HG03442 (cell line): ENCODE results near the gene CENPO.

ENCODE experiments used
- ATAC-seq: cut with Tn5 transposase; IDR thresholded peaks from one replicate; pipeline ENCODE4 v1.9.1; 2021; ENCODE audit warnings: mild to moderate bottlenecking, moderate library complexity; ENCODE audit not compliant: unreplicated experiment

The CENPO gene, protein sequence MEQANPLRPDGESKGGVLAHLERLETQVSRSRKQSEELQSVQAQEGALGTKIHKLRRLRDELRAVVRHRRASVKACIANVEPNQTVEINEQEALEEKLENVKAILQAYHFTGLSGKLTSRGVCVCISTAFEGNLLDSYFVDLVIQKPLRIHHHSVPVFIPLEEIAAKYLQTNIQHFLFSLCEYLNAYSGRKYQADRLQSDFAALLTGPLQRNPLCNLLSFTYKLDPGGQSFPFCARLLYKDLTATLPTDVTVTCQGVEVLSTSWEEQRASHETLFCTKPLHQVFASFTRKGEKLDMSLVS

GRCh38 chr2:24792874-24793760, at the start of gene CENPO, which contains the start of gene PTRHD1:
Gene CENPO, plus strand, starts transcription at chr2:24793425. Its CDS starts 495 bp downstream, at chr2:24793920.
Gene PTRHD1, minus strand, starts transcription at chr2:24793391. Its CDS starts 14 bp downstream, at chr2:24793377.
- peak; percentile 89 for ATAC-seq

GRCh38 chr2:24743924-24744323, 49.3 kb upstream of the CENPO start:
- no peak for ATAC-seq

GRCh38 chr2:24744356-24744755, 48.9 kb upstream of the CENPO start:
- ATAC-seq, result no peak

- ATAC-seq, result no peak
Observed at GRCh38 chr2:24745825-24746224, 47.4 kb upstream of the CENPO start.

DNA sequence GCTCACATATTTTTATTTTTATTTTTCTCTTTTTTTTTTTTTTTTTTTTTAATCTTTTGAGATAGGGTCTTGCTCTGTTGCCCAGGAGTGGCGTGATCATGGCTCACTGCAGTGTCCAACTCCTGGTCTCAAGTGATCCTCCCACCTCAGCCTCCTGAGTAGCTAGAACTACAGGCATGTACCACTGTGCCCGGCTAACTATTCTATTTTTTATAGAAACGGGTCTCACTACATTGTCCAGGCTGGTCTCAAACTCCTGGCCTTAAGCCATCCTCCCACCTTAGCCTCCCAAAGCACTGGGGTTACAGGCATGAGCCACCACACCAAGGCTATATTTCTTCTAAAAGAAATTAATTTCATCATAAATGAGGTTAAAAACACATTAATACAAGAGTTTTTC, 45.9 kb upstream of the CENPO start:
- ATAC-seq, result no peak

- ATAC-seq, result no peak
Observed at GRCh38 chr2:24749069-24749691, 44.0 kb upstream of the CENPO start.

- no peak for ATAC-seq
Observed at GRCh38 chr2:24754985-24755705, 38.1 kb upstream of the CENPO start.

GRCh38 chr2:24756789-24757188, 36.4 kb upstream of the CENPO start:
- ATAC-seq, result no peak

DNA sequence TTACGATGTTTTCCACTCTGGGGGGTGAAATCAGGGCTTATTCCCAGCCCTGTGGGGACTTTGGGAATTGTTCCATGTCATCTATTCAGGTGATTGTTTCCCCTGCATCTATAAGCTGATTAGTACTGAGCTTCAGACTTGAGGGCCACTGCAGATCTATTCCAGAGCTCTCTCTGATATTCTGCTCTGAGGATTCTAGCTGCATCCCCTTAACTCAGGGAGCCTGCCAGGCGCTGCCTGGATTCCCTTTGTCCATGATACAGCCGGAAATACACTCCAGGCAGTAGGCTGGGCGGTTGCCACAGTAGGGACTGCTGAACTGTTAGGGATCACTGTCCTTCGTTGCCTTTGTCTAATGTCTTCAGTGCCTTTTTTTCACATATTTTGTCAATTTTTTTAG, 31.4 kb upstream of the CENPO start:
- no peak for ATAC-seq

DNA sequence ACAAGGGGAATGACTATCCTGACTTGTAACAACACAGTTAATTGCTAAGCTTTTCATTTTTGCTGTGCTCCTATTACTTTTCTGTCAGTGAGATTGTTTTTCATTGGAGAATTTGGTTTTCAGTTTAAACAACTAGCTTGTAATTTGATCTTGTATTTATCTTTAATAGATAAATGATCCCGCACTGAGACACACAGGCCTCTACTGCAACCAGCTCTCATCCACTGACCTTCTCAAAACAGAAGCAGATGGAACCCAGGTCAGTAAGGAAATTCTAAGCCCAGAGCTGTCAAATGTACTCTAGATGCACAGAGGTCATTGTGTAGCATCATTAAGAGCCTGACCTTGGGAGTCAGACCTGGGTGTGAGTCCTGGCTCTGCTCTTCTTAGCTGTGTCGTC, 30.7 kb upstream of the CENPO start:
- ATAC-seq, result no peak

GRCh38 chr2:24763843-24764242, 29.4 kb upstream of the CENPO start:
- no peak for ATAC-seq

- ATAC-seq, result no peak
Observed at GRCh38 chr2:24766609-24767008, 26.6 kb upstream of the CENPO start.

DNA sequence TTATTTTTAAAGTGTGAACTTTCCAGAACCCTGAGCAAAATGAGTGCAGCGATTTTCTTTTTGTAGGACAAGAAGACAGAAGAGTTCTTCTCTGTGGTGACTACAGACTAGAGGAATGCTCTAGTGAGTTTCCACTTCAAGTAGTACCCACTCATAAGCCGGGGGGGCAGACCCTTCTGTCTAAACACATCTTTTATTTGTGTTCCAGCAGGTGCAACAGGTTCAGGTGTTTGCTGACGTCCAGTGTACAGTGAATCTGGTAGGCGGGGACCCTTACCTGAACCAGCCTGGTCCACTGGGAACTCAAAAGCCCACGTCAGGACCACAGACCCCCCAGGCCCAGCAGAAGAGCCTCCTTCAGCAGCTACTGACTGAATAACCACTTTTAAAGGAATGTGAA, 25.2 kb upstream of the CENPO start:
- ATAC-seq, result no peak

GRCh38 chr2:24768601-24769000, 24.6 kb upstream of the CENPO start:
- ATAC-seq, result no peak

DNA sequence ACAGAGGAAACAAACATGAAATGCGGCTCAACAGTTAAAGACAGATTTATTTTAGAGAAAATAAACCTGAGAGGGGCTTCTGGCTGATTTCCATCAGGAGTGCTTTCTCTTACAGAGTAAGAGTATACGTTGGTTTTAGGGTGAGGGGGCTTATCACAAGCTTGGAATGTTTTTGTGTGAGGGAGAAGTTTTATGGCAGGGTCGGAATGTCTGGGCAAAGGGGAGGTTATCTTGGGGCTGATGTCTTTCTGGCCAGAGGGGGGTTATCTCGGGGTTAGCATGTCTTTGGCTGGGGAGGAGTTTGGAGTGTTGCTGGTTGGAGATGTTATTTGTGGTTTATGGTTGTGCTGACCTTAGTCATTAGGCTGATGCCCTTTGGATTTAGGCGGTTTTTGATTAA, 22.2 kb upstream of the CENPO start:
- no peak for ATAC-seq

DNA sequence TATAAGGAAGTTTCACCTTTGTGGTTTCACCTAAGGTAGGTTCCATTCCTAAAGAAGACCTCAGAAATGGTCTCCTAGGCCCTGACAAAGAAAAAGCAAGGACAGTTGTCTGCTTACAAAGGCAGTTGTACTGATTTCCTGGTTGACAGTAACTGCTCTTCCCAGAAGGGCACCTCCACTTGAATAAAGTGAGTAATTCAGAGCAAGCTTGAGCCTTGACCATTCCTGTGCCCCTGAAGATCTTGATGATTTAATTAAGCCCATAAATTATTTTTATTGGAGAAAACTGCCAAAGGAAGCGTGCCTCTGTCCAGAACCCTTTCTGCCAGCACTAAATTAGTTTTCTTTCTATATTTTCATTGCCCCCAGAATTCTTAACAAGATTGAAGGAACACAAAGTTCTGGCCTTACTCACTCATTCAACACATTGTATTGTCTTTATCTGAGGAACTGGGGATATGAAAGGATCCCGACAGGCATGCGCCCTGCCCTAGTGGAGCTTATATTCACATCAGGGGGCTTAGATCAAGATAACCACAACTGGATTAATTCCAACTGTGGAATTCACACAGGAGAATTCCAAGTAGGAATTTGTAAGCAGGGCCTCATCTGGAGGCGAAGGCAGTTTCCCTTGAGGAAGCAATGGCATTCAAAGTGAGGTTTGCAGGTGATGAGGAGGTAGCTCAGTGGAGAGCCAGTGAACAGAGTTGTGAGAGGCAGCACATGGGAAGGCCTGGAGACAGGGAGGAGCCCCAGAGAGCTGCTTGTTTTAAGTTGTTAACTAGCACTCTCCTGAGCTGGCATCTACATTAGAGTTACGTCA, 21.2 kb upstream of the CENPO start:
- ATAC-seq, result no peak

GRCh38 chr2:24774373-24774772, 18.9 kb upstream of the CENPO start:
- ATAC-seq, result no peak

DNA sequence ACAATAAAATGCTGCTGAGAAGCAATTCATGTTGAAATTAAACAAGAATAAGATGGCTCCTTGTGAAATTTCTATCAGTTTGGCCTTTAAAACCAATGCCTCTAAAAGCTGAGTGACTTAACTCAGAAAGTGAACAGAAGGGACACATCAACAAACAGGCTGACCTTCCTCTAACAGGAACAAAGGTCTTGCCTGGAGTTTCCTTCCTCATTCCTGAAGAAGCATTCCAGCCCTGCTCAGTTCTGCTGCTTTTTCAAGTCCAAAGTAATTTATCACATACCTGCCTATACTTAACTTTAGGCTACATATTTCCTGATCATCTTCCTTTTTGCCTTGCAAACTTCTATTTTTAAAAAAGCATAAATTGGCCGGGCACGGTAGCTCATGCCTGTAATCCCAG, 14.1 kb upstream of the CENPO start:
- ATAC-seq, result no peak

DNA sequence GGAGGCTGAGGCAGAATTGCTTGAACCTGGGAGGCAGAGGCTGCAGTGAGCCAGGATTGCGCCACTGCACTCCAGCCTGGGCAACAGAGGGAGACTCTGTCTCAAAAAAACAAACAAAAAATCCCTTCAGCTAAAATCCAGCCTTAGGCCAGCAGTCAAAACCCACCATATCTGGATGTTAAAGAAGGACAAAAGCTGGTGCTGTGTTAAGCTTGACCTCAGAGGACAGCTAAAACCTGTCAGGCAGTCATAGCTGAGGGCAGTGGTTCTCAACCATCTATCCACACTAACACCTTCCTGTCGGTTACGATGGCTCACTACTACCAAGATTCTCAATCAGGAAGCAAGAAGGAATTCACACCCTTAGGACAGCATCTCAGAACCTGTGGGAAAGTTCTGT, 9.6 kb upstream of the CENPO start:
- no peak for ATAC-seq

DNA sequence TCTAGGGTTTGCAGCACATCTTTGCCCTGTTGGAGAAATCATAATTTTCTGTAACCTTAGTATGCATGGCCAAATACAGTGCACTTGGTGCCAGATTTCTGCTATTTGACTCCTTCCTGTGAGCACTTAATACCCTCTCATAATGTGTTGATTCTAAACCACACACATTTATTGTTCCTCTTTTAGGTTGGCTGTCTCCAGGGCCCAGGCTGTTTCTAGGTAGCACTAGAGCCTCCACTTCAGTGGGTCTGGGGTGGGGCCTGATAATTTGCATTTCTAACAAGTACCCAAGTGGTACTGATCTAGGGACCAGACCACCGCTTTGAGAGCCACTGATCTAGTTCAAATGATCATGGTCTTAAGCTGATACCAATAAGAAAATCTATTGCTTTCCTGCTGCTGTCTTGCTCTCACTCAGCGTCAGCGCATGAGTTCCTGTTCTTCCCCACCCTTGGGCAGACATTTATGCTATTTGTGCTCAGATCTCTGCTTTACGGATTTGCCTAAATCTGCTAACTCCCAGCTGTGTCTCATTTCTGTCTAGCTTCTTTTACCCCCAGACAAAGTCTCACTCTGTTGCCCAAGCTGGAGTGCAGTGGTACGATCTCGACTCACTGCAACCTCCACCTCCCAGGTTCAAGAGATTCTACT, 7.4 kb upstream of the CENPO start:
- peak; percentile 68 for ATAC-seq
